KOPT-K1 (cell line): ENCODE results near the gene SH2D3C.
A peak's percentile ranks its signal among the peaks of the same experiment; 100 is the strongest.

Experiments used
- H3K27ac ChIP-seq: fragments of 200-600 bp; sonication (generic); 2 replicates; pipeline ENCODE4 v1.5.1; 2016; ENCODE audit warnings: antibody characterized with exemption, mild to moderate bottlenecking, low read depth, low read length; ENCODE audit not compliant: poor library complexity, severe bottlenecking
- H3K36me3 ChIP-seq: fragments of 200-600 bp; sonication (generic); 2 replicates; pipeline ENCODE4 v1.5.1; 2017; ENCODE audit warnings: antibody characterized with exemption, mild to moderate bottlenecking, low read length, moderate library complexity; ENCODE audit not compliant: insufficient read depth
- H3K9me3 ChIP-seq: fragments of 200-600 bp; sonication (generic); 2 replicates; pipeline ENCODE4 v1.5.1; 2017; ENCODE audit warnings: antibody characterized with exemption, low read length, mild to moderate bottlenecking; ENCODE audit not compliant: insufficient read depth, poor library complexity, severe bottlenecking

Gene SH2D3C

DNA sequence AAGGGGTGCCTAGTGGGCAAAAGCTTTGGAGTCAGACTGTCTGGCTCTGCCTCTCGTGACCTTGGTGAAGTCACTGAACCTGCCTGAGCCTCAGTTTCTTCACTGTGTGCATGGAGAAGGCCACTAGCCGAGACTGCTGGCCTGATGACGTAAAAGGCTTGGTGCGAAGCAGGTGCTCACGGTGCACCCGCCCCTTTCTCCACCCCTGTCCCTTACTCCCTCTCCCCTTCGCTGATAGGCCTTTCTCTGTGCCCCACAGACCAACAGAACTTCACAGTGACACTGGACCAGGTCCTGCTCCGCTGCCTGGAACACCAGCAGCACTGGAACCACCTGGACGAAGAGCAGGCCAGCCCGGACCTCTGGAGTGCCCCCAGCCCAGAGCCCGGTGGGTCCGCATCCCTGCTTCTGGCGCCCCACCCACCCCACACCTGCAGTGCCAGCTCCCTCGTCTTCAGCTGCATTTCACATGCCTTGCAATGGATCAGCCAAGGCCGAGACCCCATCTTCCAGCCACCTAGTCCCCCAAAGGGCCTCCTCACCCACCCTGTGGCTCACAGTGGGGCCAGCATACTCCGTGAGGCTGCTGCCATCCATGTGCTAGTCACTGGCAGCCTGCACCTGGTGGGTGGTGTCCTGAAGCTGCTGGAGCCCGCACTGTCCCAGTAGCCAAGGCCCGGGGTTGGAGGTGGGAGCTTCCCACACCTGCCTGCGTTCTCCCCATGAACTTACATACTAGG is 34.6 kb upstream of the SH2D3C start:
- Histone ChIP-seq H3K9me3 (no peaks in the 10 kb centered on the region), H3K27ac (no peak overlapping the region), H3K36me3 (peaks cover 90% of the 10 kb centered on the region)

DNA sequence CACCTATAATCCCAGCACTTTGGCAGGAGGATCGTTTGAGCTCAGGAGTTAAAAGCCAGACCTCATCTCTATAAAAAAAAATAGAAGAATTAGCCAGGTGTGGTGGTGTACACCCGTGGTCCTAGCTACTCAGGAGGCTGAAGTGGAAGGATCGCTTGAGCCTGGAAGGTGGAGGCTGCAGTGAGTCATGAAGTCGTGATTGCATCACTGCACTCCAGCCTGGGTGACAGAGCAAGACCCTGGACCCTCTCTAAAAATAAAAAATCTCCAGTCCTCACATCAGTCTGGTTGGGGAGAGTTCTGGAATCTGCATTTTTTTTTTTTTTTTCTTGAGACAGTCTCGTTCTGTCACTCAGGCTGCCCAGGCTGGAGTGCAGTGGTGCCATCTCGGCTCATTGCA is 33.5 kb upstream of the SH2D3C start:
- peaks cover 91% of the 10 kb centered on the region for H3K36me3 ChIP-seq
- H3K9me3 ChIP-seq: no peaks in the 10 kb centered on the region
- no peak overlapping the region for H3K27ac ChIP-seq

DNA sequence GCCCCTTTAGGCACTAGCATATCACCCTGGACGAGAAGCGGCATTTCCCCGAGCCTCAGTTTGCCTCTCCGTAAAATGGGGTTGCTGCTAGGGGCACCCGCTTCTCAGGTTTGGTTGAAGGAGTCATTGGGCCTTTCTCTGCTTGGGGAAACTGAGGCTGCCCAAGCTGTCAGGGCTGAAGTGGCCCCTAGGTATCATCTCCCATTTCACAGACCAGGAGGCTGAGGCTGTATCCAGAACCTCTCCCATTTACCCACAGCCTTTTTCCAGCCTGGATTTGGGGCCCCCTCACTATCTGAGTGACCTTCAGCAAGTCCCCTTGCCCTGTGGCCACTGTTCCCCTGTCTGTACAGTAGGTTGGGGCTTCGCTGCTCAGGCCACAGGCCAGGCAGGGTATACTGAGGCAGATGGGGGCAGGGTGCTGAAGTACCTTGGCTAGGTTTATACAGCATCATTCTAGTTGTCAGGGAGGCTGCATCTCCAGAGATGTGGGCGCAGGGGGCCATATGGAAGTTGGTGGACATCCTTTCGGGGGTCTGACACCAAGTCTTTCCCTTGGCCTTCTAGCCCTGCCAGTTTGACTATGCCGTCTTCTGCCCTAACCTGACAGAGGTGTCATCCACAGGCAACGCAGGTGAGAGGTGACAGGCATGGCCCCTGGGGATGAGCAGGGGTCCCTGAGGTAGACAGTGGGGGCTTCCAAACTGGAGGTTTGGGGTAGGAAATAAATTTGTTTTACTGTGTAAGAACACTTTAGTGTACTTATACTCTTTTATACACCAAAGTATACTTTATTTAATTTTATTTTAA is 32.1 kb upstream of the SH2D3C start:
- Histone ChIP-seq H3K36me3 (peaks cover 93% of the 10 kb centered on the region), H3K27ac (no peak overlapping the region), H3K9me3 (no peaks in the 10 kb centered on the region)

DNA sequence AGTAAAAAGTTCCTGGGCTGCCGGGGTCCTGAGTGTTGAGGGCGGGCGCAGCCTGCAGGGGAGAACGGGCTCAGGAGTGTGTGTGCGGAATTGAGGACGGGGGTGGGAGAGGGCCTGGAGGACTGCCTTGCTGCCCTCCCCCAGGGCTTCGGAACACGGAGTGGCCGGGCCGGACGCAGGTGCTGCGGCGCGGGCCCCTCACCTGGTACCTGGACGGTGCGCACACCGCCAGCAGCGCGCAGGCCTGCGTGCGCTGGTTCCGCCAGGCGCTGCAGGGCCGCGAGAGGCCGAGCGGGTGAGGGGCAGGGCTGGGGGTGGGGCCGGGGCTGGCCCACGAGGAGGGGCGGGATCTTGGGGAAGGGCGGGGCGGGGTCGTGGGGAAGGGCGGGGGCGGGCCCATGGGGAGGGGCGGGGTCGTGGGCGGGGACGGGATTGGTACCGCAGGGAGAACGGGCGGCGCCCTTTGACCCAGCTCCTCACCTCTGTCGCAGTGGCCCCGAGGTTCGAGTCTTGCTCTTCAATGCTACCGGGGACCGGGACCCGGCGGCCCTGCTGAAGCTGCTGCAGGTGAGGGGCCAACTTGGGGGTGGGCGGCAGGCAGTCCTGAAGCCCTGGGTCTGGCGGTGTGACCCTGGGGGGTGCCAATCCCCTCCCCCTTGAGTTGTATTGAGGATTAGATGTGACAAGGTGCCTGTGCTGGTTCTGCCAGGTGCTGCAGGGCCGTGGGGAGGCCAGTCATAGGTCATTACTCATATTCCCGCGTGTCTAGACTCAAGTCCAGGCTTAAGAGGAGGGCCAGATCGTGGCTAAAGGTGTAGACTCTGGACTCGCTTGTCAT is 31.3 kb upstream of the SH2D3C start:
- no peaks in the 10 kb centered on the region for H3K9me3 ChIP-seq
- H3K36me3 ChIP-seq: peaks cover 91% of the 10 kb centered on the region
- no peak overlapping the region for H3K27ac ChIP-seq

DNA sequence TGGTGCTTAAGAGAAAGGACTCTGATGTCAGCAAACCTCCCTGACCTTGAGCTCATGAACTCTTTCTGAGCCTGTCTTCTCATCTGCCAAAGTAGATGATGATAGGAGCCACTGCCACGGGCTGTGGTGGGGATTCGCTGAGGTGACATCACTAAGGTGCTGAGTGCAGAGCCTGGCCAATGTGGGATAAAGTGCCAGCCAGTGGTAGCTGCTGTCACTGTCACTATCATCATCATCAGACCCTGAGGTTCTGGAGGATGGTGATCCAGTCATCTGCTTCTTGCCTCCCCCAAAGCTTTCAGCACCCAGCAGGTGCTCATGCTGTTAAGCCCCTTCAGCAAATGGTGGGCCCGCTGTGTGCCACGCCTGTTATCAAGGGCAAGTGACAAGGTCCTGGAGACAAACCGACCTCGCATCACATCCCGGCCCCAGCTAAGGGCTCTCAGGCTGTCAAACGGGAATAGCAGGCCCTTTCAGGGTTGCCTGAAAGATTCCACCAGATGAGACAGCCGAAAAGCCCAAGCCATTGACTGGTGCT is 30.6 kb upstream of the SH2D3C start:
- Histone ChIP-seq H3K9me3 (no peaks in the 10 kb centered on the region), H3K27ac (no peak overlapping the region), H3K36me3 (peaks cover 90% of the 10 kb centered on the region)

DNA sequence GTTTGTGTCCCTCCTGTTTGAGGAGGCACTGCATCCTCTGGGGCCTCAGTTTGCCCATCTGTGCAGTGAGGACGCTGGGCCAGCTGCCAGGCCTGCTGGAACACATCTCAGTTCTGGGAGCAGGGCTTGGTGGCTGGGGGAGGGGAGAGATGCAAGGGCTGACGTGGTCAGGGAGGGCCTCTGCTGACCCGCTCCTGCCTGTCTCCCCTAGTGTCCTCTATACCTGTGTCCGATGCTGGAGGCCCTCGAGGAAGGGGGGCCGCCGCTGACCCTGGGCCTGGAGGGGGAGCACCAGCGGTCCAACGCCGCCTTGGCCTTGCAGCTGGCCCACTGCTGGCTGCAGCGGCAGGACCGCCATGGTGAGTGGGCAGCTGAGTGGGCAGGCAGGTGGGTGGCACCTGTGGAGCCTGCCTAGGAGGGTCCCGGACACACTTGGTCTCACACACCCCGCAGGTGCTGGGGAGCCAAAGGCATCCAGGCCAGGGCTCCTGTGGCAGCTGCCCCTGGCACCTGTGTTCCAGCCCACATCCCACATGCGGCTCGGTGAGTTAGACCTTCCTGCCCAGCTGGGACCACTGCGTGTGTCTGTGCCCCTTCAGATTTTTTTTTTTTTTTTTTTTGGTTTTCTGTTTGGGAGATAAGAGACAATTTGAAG is 30.0 kb upstream of the SH2D3C start:
- Histone ChIP-seq H3K9me3 (no peaks in the 10 kb centered on the region), H3K36me3 (peaks cover 84% of the 10 kb centered on the region), H3K27ac (no peak overlapping the region)

DNA sequence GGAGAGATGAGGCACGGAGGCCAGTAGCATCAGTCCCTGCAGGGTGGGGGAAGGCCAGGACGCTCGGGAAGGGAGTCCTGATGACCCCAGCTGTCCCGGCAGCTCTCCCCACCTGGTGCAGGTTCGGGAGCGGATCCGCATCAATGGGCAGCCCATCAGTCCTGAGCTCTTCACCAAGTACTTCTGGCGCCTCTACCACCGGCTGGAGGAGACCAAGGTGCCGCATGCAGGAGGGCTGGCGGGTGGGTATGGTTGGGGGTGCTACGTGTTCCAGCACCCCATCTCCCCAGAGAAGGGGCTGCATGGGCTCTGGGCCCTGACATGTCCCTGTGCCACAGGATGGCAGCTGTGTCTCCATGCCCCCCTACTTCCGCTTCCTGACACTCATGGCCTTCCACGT is 28.4 kb upstream of the SH2D3C start:
- H3K27ac ChIP-seq: no peak overlapping the region
- H3K36me3 ChIP-seq: peaks cover 68% of the 10 kb centered on the region
- H3K9me3 ChIP-seq: no peaks in the 10 kb centered on the region

DNA sequence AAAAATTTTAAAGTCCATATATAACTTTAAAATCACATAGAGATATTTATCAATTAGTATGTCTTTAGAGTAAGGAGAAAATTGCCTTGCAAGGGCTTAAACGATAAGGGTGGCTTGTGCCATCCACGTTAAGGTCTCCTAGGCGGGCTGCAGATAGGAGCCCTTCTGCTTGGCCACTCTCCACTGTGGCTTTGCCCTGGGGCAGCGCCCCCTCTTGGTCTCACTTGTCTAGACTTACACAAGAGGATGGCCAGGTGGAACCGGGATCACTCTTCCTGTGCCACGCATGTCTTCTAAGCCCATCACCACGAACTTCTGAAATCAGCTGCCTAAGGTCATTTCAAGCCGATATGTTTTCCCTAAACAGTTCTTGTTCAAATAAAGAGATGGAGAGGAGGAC is 27.2 kb upstream of the SH2D3C start:
- Histone ChIP-seq H3K36me3 (peaks cover 60% of the 10 kb centered on the region), H3K9me3 (no peaks in the 10 kb centered on the region), H3K27ac (no peak overlapping the region)

DNA sequence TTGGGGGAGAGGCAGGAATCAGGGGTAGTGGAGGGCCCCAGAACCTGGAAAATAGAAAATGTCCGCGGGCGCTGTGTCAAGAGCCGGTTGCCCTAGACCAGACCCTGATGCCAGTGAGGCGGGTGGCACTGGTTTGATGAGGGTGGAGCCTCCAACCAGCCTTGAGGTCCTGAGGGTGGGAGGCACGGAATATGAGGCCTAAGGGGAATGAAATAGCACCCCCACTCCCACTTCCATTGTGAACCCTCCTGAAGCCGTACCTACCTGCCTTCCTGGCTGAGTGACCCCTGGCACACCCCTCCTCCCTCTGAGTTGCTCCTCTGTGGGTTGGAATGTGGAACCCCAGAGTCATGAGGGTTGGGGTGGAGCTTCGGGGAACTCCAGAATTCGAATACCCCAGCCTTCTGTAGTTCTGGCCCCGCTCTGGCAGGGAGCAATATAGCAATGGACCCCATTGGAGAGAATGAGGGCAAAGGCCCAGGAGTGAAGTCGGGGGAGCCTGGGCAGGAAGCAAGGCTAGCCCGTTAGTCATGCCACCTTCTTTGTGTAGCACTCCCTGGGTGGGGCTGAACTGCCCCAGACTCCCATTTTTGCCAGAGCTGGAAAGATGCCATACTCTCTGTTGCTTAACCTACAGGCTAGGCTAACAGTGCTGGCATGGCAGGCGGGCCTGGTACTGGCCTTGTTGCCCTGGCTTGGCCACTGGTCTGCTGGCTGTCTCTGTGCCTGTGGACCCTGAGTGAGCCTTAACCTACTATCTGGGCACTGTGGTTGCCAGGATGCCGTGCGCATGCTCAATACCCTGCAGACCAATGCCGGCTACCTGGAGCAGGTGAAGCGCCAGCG is 25.3 kb upstream of the SH2D3C start:
- Histone ChIP-seq H3K36me3 (peaks cover 44% of the 10 kb centered on the region), H3K27ac (peak overlapping the region; percentile 92), H3K9me3 (no peaks in the 10 kb centered on the region)

DNA sequence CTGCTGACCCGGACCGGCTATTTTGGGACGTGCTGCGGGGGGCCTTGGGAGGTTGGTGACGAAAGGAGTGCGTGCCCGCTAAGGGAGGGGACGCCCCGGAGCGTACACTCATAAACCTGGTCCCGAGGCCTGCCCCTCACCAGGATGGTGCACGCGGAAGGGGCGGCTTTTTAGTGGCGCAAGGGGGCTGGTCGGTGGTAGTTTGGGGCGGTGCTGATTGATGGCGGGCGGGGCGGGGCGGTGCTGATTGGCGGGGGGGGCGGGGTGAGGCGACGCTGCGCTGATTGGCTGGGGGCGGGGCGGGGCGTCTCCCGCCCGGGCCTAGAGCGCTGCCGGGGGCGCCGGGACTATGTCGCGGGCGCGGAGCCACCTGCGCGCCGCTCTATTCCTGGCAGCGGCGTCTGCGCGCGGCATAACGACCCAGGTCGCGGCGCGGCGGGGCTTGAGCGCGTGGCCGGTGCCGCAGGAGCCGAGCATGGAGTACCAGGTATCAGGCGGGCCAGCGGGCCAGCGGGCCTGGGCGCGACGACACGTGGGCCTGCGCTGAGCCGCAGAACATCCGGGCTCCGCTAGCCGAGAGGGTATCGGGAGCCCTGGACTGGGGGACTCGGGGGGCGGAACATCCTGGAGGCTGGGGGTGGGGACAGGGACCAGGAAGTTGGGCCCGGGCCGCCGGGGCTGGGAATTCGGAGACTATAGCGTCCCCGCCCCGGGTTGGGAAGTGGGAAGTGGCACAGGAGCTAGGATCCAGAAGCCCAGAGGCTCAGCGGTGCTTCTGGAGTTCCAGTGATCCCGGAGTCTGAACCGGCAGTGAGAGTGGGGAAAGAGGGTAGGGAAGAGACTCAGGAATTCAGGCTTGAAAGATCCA is 24.3 kb upstream of the SH2D3C start, which contains the start of gene FPGS:
TSS of gene FPGS (plus strand) at position 307 of the 868 bp plus-strand sequence. CDS start at position 350, 43 bp downstream.
- Histone ChIP-seq H3K9me3 (no peaks in the 10 kb centered on the region), H3K27ac (peak within 1 kb of the TSS; percentile 92), H3K36me3 (peaks cover 34% of the 10 kb centered on the region)

DNA sequence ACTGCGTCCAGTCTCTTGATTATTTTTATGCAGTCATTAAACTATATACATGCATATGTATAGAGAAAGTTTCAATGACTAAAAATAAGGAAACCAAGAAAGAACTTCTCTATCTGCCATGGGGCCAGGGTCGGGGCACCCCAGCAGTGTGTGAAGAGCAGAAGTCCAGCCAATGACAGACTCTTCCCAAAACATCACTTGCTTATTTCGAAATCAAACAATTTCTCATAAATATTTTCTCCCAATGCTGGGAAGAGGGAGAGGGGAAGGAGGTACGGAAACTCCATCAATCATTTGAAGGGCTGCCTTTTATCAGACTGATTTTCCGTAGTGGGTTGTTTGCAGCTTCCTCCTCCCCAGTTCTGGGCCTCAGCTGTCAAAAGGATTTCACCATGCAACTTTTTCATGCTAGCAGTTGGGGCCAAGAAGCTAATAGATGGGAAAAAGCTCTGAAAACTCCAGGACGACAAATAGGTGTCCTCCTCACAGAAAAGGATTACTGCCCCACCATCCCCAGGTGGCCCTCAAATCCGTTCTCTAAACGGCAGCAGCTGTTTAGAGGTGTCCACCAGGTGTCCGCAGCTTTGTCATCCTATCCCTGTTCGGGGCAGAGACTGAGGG is 23.6 kb upstream of the SH2D3C start:
- peaks cover 27% of the 10 kb centered on the region for H3K36me3 ChIP-seq
- H3K27ac ChIP-seq: peak overlapping the region; percentile 92
- H3K9me3 ChIP-seq: no peaks in the 10 kb centered on the region

DNA sequence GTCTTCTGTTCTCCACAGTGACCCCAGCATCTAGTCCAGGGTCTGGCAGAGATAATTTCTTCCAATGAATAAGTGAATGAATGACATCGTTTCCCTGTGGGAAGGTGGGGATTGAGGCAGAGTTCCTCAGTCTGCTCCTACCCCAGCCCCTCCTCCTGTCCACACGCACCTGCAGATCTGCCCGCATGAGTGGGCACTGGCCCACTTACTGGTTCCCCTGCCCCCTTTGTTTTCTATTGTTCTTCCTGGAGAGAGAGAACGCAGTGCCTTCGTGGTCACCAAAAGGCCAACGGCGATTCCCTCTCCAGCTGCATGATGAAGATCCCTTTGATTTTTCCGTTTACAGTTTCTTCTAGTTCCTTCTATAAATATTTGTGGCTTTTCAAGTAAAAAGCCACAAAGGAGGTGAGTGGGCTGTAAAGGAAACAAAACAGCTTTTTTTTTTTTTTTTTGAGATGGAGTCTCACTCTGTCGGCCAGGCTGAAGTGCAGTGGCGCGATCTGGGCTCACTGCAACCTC is 18.4 kb upstream of the SH2D3C start:
- Histone ChIP-seq H3K27ac (peak overlapping the region; percentile 89), H3K36me3 (peaks cover 31% of the 10 kb centered on the region), H3K9me3 (no peaks in the 10 kb centered on the region)
